Daoy (cell line): ENCODE measurements around the gene SCAMP4. TPM values are rescaled to one million over a fixed set of nuclear protein-coding genes. Genes with fewer than 3 reads are reported as not detected.
"Not testable (repeated sequence)": the region's sequence is repeated elsewhere in the genome, so short reads cannot be mapped to it uniquely, and the experiment has no call there.

Experiments
- DNase-seq: peaks from one replicate; pipeline ENCODE4 v3.0.0-alpha.2; 2015; ENCODE audit warnings: low read depth
- total RNA-seq: library from RNA; depleted of rRNA; stranded (reverse); fragments of >200 nt; shearing (Covaris generic); gene quantifications from 2 replicates; pipeline ENCODE4 v1.2.3, GENCODE V29; 2014

SCAMP4 gene
- total RNA-seq, 1 experiment from 2014 or later = 51.6 TPM

DNA sequence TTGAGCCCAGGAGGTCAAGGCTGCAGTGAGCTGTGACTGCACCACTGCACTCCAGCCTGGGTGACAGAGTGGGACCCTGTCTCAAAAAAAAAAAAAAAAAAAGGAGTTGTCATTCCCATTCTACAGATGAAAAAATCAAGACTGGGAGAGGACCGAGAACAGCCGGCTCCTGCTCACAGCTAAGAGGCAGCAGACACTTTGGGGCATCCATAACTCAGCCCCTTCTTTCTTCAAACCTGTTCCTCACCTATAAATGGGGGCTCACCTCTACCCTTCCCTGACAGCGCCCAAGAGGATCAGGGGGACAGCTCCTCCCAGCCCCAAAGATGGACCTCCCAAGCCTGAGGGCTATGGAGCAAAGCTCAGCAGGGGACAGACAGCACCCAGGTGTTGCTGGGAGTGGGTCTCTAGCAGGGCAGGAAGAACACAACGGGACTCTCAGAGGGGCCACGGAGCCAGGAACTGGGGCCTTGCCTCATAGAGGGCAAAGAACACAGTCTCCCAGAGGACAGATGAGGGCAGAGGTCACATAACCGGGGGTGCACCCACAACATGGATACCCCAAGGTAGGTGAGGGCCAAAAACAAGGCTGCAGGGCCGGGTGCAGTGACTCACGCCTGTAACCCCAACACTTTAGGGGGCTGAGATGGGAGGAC lies 38.4 kb upstream of the SCAMP4 start:
- DNase-seq = no peak

DNA sequence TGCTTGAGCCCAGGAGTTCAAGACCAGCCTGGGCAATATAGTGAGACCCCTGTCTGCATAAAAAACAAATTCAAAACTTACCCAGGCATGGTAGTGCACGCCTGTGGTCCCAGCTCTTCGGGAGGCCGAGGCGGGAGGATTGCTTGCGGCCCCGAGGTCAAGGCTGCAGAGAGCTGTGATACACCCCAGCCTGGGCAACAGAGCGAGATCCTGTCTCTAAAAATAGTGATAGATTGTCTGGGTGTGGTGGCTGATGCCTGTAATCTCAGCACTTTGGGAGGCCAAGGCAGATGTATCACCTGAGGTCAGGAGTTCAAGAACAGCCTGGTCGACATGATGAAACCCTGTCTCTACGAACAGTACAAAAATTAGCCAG lies 37.9 kb upstream of the SCAMP4 start:
- no peak for DNase-seq

- DNase-seq = no peak
These were observed 36.2 kb upstream of the SCAMP4 start for GRCh38 chr19:1868971-1869370.

DNA sequence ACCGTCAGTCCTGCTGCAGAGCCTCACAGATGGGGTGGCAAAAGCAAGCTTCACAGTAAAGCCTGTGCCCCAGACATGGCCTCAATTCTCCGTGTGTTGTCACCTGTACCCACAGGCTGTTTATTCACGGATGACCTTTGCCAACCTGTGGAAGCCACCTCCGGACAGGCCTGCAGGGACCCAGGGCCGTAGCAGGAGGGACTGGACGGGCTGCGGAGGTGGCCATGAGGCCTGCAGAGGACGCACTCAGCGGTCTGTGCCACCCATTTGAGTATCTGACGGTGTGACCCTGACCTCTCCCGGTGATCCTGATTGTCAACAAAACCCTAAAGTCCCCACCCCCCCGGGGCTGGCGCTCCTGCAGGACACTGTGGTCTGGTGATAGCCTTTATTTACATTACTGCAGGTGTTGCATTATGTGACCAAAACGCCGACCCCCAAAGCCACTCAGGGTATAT lies 34.0 kb upstream of the SCAMP4 start:
- DNase-seq = no peak

DNA sequence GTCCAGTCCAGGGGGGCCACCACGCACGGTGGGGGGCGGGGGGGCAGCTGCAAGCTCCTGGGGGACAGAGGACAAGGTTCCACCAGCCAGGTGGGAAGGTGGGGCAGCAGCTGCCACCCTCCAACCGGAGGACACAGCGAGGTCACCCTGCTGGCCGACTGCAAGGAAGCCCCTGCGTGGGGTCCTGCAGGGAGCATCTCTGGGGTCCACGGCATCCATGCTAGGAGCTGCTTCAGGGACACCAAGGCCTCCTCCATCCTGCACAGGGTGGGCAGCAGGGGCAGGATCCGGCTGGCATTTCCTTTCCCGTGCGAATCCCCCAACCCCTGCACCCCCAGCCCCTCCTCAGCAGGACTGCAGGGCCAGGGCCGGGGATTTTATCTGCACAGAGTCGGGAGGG lies 33.6 kb upstream of the SCAMP4 start:
- no peak for DNase-seq

DNA sequence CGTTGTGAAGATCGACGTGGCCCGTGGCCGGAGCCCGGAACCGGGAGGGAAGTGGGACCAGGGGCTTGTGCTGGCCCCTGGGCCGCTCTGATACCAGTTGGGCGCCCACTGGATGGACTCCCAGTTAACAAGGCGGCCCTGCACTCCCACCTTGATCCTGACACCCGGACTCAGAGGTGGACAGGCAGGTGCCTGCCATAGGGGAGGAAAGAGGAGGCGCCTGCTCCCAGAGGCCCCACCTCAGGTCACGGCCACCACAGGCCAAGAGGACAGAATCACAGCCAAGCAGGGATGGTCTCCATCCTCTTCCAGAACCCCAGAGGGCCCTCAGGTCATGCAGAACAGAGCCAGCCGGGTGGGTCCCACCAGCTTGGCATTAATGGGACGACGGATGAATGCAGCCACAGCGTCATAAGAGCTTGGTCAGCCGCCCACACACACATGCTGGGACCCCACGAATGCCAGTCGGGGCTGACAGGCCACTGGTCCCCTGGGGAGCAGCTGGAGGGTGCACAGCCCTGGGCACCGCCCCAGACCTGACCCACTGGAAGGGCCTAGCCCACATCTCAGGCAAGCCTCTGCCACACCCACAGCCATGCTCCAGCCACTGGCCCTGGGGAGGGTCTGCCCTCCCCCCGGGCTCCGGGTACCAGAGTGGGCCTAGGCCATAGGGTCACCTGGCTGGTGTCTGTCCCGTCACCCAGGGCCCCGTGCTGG lies 32.2 kb upstream of the SCAMP4 start:
- no peak for DNase-seq

DNA sequence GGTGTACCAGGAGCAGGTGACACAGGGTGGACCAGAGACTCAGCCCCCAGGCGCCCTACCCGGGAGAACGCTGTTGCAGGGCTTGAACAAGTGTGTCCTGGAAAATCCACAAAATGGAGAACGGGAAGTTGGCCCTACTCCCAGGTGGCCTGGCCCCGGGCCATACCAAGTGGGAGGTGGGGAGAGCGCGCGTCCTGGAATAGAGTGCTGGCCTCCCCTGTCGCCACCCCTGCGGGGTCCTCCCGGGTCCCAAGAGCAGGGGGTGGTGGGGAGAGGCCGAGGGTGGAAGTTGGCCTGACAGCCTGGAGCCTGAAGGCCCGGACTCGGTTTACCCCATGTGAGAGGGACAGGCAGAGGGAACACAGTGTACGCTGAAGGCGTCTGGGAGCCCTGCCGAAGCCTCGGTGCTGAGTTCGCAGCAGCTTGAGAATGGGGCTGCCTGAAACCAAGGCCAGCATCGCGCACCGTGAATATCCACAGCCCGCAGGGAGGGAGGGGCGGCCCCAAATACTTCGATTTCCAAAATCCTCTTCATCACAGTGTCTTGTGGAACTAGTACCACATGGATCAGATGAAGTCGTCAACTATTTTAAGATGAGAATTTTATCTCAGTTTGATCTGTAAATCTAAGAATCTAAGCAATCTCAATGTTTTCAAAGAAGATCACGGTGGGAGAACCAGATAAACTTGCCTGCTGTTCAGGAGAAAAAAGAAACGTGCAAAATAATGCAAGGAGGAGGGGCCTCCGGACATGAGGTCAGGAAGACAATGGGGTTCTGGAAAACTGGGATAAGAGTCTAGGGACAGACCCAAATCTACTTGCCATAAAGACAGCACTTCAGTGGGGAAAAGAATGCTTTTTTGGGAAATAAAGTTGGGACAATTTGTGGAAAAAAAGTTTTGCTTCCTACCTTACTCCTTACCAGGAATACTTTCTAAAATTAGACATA lies 31.4 kb upstream of the SCAMP4 start:
- no peak for DNase-seq

- no peak for DNase-seq
These were observed 30.5 kb upstream of the SCAMP4 start for GRCh38 chr19:1874554-1875185.

DNA sequence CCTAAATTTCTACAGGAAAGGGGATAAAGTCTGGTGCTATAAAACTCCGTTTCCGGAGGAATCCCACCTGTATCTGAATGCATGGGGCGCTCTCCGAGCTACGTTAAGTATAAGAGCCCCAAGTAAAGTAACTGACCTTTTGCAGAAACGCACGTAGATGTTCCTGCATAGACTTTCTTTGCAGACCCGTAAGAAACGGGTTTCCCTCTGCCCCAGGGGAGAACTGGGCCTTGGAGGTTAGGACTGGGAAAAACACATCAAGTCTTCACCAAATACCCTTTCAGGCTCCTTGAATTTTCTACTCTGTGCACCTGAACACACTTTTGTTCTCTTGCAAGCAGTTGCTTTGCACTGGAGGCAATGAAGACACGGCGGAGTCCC lies 29.9 kb upstream of the SCAMP4 start:
- not testable (repeated sequence) for DNase-seq

- DNase-seq = peak; percentile 97
These were observed 29.3 kb upstream of the SCAMP4 start for GRCh38 chr19:1875646-1876495.

GRCh38 chr19:1876496-1877279 lies 28.5 kb upstream of the SCAMP4 start:
- not testable (repeated sequence) for DNase-seq

- DNase-seq = not testable (repeated sequence)
These were observed 27.9 kb upstream of the SCAMP4 start for GRCh38 chr19:1877280-1877660.

DNA sequence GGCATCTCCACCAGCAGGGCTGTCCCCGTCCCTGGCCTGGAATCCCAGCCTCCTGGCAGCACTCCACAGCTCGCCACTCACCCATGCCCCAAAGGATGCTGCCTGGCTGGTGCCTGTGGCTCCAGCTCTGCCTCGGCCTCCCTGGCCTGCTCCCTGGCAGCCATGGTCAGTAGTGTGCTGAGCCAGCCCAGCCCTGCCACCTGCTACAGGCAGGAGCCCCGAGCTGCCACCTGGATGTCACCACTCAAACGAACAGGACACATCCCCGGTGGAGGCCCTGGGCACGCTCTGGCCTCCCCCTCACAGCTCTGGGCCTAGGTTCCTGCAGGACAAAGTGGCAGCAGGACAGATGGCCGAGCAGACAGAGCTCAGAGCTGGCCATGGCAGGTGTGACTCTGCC lies 26.6 kb upstream of the SCAMP4 start:
- DNase-seq = not testable (repeated sequence)

DNA sequence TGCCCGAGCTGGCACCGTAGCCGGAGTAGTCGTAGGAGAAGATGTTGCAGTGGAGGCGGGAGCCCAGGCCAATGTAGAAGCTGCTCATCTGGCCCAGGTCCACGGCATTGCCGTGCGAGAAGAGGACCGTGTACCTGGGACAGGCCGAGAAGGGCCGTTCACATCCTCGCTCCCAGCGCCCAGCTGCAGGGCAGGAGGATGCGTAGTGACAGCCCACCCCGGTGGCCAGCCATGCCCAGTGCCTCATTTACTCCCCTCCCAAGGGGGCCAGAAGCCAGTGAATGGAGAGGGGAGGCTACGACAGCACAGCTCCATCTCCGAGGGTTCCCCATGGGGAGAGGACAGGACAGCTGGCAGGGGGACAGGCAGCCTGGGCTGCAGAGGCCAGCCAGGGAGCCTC lies 25.2 kb upstream of the SCAMP4 start:
- DNase-seq = not testable (repeated sequence)

- no peak for DNase-seq
These were observed 24.4 kb upstream of the SCAMP4 start for GRCh38 chr19:1880611-1881392.

GRCh38 chr19:1881393-1882088 lies 23.7 kb upstream of the SCAMP4 start:
- DNase-seq = not testable (repeated sequence)

DNA sequence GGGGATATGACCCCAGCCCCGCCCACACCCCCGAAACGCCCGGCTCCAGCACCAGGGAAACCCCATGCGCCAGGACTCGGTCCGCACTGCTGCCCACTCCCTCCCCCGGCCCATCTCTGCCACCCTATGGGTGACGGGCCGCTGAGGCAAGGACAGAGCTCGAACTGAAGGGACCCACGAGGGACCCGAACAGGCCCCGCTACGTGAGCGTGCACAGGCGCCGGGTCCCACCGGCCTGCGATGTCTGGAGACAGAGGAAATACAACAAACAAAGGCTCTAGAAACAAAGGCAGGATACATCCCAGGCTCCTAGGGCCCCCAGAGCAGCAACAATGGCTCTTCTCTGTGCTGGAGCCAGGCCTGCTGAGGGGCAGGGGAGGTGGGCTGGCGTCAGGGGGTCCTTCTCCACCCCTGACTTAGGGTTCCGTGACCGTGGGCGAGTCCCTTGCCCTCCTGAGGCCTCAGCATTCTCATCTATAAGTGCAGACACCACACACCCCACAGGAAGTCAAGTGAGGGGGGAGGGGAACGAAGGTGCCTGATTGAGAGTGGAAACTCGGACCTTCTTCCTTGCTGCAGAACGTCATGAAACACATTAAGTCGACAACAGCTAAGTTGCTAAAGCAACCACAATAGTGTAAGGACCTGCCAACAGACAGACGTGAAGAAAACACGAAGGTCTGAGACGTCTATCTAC lies 23.0 kb upstream of the SCAMP4 start:
- no peak for DNase-seq
